ENCODE data around the gene AFF4. TPM values are rescaled to one million over a fixed set of nuclear protein-coding genes. Genes with fewer than 3 reads are reported as not detected.

AFF4 gene
- total RNA-seq, 1 donor from 2014 or later = 106 TPM

DNA sequence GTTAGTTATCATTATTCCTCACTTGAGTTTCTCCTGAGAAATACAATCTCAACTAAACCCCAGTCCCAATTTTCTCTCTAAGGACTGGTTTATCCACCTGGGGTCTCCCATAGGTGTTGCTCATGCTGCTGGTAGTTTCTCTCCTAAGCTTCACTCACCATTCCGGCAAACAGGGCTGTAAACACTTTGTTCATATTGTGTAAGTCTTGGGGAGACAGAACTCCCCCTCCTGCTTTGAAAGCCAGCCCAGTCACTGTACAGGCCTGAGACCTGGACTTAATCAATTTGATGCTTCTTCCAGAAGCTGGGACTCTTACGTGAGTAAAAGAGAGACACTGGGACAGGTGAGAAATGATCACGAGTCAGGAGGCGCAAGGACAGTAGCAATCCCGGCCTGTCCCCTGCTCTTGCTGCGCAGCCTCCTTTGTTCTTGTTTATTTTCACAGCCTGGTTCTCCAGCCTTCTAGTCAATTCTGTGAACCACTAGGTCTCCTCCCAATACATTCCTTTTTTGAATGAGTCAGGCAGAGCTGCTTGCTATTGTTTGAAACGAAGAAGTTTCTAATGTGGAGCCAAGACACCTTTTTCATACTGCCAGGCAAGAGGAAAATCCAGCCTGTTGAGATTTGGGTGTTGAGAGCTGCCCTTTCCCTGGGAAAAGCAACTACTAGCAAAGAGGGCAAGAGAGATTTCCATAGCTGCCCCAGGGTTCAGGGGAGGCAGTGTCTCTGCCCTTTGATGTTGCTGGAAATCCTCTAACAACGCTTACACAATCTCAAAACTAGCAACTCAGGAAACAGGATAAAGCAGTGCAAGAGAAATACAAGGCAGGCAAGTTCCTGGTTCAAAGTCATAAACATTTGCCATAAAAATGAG lies 123.8 kb downstream of the AFF4 start:
- no peak for DNase-seq (ENCODE audit: extremely low spot score, unreplicated experiment)
- Mint-ChIP-seq H3K36me3 (ENCODE audit: unreplicated experiment) (no peaks in the 10 kb centered on the region), H3K27me3 (ENCODE audit: unreplicated experiment) (no peaks in the 10 kb centered on the region), H3K4me1 (ENCODE audit: unreplicated experiment) (peaks cover 11% of the 10 kb centered on the region), H3K9me3 (ENCODE audit: unreplicated experiment) (no peaks in the 10 kb centered on the region), H3K4me3 (ENCODE audit: unreplicated experiment) (no peak overlapping the region), H3K27ac (ENCODE audit: unreplicated experiment) (no peak overlapping the region)
- TF ChIP-seq, protein P1, sequence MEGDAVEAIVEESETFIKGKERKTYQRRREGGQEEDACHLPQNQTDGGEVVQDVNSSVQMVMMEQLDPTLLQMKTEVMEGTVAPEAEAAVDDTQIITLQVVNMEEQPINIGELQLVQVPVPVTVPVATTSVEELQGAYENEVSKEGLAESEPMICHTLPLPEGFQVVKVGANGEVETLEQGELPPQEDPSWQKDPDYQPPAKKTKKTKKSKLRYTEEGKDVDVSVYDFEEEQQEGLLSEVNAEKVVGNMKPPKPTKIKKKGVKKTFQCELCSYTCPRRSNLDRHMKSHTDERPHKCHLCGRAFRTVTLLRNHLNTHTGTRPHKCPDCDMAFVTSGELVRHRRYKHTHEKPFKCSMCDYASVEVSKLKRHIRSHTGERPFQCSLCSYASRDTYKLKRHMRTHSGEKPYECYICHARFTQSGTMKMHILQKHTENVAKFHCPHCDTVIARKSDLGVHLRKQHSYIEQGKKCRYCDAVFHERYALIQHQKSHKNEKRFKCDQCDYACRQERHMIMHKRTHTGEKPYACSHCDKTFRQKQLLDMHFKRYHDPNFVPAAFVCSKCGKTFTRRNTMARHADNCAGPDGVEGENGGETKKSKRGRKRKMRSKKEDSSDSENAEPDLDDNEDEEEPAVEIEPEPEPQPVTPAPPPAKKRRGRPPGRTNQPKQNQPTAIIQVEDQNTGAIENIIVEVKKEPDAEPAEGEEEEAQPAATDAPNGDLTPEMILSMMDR (IDR thresholded peaks at IDR 0.05) = no peak

DNA sequence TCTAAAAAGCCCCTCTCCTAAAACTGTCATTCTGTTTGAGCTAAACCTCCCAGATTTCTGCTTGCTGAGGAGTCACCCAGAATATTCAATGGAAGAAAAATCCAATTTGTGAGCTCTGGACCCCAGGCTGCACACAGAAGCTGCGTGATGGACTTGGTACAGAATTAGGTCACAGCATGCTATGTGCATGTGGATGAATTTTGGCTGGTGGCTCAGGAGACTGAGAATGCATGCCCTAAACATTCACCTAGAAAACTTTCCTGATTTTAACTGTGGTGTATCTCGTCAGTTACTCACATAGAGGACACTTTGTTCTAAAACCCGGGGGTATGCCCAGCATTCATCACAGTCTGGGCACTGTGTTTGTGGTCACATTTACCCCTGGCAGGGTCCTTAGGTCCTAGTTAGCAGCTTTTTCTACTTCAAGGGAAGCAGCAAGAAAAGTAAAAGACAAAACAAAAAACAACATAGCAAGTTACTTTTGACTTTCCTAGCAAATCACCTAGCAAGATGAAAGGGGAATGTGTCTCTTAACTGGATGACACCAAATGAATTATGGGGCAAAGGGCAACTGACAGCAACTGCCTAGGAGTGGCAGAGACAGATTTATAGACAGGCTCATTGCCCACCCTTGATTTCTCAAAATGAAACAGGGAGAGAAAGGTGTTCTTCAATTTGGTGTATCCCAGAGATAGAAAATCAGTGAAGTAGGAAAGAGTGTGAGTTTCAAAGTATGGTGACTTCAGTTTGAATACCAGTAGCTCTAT lies 124.7 kb downstream of the AFF4 start:
- DNase-seq (ENCODE audit: extremely low spot score, unreplicated experiment) = no peak
- peaks cover 11% of the 10 kb centered on the region for H3K4me1 Mint-ChIP-seq (ENCODE audit: unreplicated experiment)
- TF ChIP-seq, protein P1 (IDR thresholded peaks at IDR 0.05) = no peak
- H3K9me3 Mint-ChIP-seq (ENCODE audit: unreplicated experiment) = no peaks in the 10 kb centered on the region
- H3K27me3 Mint-ChIP-seq (ENCODE audit: unreplicated experiment) = no peaks in the 10 kb centered on the region
- H3K4me3 Mint-ChIP-seq (ENCODE audit: unreplicated experiment) = no peak overlapping the region
- H3K36me3 Mint-ChIP-seq (ENCODE audit: unreplicated experiment) = no peaks in the 10 kb centered on the region
- H3K27ac Mint-ChIP-seq (ENCODE audit: unreplicated experiment) = no peak overlapping the region

DNA sequence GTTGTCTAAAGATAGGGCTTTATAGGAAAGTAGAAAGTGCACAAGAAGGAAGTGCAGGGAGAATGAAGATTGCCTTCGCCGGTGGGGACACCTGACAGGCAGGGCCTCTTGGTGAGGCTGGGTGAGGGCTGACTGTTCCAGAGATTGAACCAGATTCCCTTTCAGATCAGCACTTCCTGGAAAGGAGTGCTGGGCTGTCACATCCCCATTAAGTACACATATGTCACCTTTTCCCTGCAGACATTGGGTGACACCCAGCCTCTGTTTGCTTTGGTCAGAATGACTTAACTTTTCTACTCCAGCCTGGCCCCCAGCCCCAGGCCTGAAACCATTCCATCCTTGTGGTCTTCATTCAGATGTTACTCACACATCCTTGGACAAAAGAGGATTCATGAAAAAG lies 125.6 kb downstream of the AFF4 start:
- TF ChIP-seq, protein P1 (IDR thresholded peaks at IDR 0.05) = no peak
- Mint-ChIP-seq H3K4me1 (ENCODE audit: unreplicated experiment) (peaks cover 11% of the 10 kb centered on the region), H3K27ac (ENCODE audit: unreplicated experiment) (no peak overlapping the region), H3K4me3 (ENCODE audit: unreplicated experiment) (no peak overlapping the region), H3K36me3 (ENCODE audit: unreplicated experiment) (no peaks in the 10 kb centered on the region), H3K27me3 (ENCODE audit: unreplicated experiment) (no peaks in the 10 kb centered on the region), H3K9me3 (ENCODE audit: unreplicated experiment) (no peaks in the 10 kb centered on the region)
- DNase-seq (ENCODE audit: extremely low spot score, unreplicated experiment) = no peak

DNA sequence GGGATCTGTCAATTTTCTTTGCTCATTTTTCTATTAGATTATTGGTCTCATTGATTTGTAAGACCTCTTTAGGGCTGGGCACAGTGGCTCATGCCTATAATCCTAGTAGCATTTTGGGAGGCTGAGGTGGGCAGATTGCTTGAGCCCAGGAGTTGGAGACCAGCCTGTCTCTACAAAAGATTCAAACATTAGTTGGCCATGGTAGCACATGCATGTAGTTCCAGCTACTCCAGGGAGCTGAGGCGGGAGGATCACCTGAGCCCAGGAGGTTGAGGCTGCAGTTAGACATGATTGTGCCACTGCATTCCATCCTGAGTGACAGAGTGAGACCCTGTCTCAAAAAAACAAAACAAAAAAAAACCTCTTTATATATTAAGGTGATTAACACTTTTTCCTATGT lies 126.6 kb downstream of the AFF4 start:
- Mint-ChIP-seq H3K4me3 (ENCODE audit: unreplicated experiment) (no peak overlapping the region), H3K27me3 (ENCODE audit: unreplicated experiment) (no peaks in the 10 kb centered on the region), H3K4me1 (ENCODE audit: unreplicated experiment) (peaks cover 11% of the 10 kb centered on the region), H3K9me3 (ENCODE audit: unreplicated experiment) (no peaks in the 10 kb centered on the region), H3K27ac (ENCODE audit: unreplicated experiment) (no peak overlapping the region), H3K36me3 (ENCODE audit: unreplicated experiment) (no peaks in the 10 kb centered on the region)
- DNase-seq (ENCODE audit: extremely low spot score, unreplicated experiment) = no peak
- TF ChIP-seq, protein P1 (IDR thresholded peaks at IDR 0.05) = no peak

DNA sequence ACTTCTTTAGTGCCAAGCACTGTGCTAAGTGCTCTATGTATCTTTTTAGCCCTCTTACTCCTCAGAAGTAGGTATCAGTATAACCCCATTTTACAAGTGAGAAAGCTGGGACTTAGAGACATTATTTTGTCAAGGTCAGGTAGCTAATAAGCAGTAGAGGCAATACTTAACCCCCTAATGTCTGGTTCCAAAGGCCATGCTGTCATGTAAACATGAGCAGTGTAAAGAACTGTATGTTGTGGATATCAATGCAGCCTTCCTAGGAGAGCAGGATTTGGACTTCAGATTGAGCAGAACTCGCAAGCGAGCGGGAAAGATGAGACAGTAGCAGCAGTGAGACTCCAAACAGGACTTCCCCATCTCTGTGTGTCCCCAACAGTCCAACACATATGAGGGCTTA lies 129.4 kb downstream of the AFF4 start:
- Mint-ChIP-seq H3K4me1 (ENCODE audit: unreplicated experiment) (peaks cover 13% of the 10 kb centered on the region), H3K4me3 (ENCODE audit: unreplicated experiment) (no peak overlapping the region), H3K36me3 (ENCODE audit: unreplicated experiment) (no peaks in the 10 kb centered on the region), H3K27me3 (ENCODE audit: unreplicated experiment) (no peaks in the 10 kb centered on the region), H3K9me3 (ENCODE audit: unreplicated experiment) (no peaks in the 10 kb centered on the region), H3K27ac (ENCODE audit: unreplicated experiment) (no peak overlapping the region)
- DNase-seq (ENCODE audit: extremely low spot score, unreplicated experiment) = no peak
- TF ChIP-seq, protein P1 (IDR thresholded peaks at IDR 0.05) = no peak

All from osteocyte (in vitro differentiated cells).